Ishikawa (cell line): ENCODE measurements around the gene RPL15.

Experiments
- MAX ChIP-seq: IDR thresholded peaks from 2 replicates; pipeline ENCODE4 v1.6.1; 2012
- TAF1 ChIP-seq: IDR thresholded peaks from 2 replicates; pipeline ENCODE4 v1.6.1; 2012; ENCODE audit warnings: low read depth, mild to moderate bottlenecking
- YY1 ChIP-seq: IDR thresholded peaks from 2 replicates; pipeline ENCODE4 v1.6.1; 2012; ENCODE audit warnings: low read depth

- TF ChIP-seq MAX: no peak
- TF ChIP-seq TAF1: no peak
- no peak for TF ChIP-seq YY1
Observed at GRCh38 chr3:23934253-23934652, 17.3 kb downstream of the RPL15 start.
